ENCODE data around the gene OAS3.
A peak's percentile ranks its signal among the peaks of the same experiment; 100 is the strongest.

OAS3 gene

DNA sequence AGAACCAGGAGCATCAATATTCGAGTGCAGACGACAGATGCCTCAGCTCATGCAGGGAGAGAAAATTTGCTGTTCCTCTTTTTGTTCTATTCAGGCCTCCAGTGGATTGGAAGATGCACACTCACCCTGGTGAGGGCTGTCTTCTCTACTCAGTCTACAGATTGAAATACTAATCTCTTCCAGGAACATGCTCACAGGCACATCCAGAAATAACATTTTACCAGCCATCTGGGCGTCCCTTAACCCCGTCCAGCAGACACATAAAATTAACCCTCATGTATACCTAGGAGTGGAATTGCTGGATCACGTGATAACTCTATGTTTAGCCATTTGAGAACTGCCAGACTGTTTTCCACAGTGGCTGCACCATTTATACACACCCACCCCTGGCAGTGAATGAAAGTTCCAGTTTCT lies 35.6 kb downstream of the OAS3 start:
- no peak for DNase-seq (ENCODE audit: low read depth in 1 of 2, low spot score in 1 of 2)
- H3K4me3 ChIP-seq (replicated peaks; ENCODE audit: insufficient read depth, low read length) = no peak overlapping the region
- no peaks in the 10 kb centered on the region for H3K27me3 ChIP-seq (ENCODE audit: insufficient read depth, poor library complexity, severe bottlenecking)
- H3K27ac ChIP-seq (replicated peaks) = no peak overlapping the region
- TF ChIP-seq, protein P1, sequence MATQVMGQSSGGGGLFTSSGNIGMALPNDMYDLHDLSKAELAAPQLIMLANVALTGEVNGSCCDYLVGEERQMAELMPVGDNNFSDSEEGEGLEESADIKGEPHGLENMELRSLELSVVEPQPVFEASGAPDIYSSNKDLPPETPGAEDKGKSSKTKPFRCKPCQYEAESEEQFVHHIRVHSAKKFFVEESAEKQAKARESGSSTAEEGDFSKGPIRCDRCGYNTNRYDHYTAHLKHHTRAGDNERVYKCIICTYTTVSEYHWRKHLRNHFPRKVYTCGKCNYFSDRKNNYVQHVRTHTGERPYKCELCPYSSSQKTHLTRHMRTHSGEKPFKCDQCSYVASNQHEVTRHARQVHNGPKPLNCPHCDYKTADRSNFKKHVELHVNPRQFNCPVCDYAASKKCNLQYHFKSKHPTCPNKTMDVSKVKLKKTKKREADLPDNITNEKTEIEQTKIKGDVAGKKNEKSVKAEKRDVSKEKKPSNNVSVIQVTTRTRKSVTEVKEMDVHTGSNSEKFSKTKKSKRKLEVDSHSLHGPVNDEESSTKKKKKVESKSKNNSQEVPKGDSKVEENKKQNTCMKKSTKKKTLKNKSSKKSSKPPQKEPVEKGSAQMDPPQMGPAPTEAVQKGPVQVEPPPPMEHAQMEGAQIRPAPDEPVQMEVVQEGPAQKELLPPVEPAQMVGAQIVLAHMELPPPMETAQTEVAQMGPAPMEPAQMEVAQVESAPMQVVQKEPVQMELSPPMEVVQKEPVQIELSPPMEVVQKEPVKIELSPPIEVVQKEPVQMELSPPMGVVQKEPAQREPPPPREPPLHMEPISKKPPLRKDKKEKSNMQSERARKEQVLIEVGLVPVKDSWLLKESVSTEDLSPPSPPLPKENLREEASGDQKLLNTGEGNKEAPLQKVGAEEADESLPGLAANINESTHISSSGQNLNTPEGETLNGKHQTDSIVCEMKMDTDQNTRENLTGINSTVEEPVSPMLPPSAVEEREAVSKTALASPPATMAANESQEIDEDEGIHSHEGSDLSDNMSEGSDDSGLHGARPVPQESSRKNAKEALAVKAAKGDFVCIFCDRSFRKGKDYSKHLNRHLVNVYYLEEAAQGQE (IDR thresholded peaks at IDR 0.05; ENCODE audit: insufficient replicate concordance, low read depth) = no peak
- TF ChIP-seq SPI1 (IDR thresholded peaks at IDR 0.05; ENCODE audit: borderline replicate concordance, low read depth) = peak; percentile 73; the same call in 1 of the 2 replicates

DNA sequence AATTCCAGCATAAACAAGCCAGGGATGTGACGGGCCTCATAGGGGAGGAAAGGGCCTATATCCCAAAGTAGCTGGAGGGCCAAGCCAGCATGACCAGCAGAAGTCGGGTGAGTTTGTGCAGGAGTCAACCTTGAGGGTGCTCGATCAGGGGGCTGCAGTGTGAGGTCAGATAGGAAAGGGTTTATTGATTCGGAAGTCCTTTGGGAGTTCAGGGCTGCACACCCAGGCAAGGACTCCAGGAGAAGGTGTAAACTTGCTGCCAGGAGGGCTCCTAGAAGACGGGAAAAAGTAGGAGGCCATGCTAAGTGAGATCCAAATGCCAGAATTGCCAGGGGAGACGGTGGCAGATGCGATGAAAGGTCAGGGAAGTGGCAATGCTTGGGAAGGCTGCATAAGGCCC lies 36.6 kb downstream of the OAS3 start:
- Histone ChIP-seq H3K27me3 (ENCODE audit: insufficient read depth, poor library complexity, severe bottlenecking) (no peaks in the 10 kb centered on the region), H3K27ac (replicated peaks) (no peak overlapping the region), H3K4me3 (replicated peaks; ENCODE audit: insufficient read depth, low read length) (no peak overlapping the region)
- DNase-seq (ENCODE audit: low read depth in 1 of 2, low spot score in 1 of 2) = no peak
- TF ChIP-seq, protein P1 (IDR thresholded peaks at IDR 0.05; ENCODE audit: insufficient replicate concordance, low read depth) = no peak
- TF ChIP-seq, protein P2, sequence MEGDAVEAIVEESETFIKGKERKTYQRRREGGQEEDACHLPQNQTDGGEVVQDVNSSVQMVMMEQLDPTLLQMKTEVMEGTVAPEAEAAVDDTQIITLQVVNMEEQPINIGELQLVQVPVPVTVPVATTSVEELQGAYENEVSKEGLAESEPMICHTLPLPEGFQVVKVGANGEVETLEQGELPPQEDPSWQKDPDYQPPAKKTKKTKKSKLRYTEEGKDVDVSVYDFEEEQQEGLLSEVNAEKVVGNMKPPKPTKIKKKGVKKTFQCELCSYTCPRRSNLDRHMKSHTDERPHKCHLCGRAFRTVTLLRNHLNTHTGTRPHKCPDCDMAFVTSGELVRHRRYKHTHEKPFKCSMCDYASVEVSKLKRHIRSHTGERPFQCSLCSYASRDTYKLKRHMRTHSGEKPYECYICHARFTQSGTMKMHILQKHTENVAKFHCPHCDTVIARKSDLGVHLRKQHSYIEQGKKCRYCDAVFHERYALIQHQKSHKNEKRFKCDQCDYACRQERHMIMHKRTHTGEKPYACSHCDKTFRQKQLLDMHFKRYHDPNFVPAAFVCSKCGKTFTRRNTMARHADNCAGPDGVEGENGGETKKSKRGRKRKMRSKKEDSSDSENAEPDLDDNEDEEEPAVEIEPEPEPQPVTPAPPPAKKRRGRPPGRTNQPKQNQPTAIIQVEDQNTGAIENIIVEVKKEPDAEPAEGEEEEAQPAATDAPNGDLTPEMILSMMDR (IDR thresholded peaks at IDR 0.05; ENCODE audit: insufficient read depth, low read length) = no peak
- TF ChIP-seq SPI1 (IDR thresholded peaks at IDR 0.05; ENCODE audit: borderline replicate concordance, low read depth) = no peak
- TF ChIP-seq POLR2AphosphoS5 (IDR thresholded peaks at IDR 0.05; ENCODE audit: low read depth) = no peak
- TF ChIP-seq GABPA (IDR thresholded peaks at IDR 0.05; ENCODE audit: low read depth) = no peak

DNA sequence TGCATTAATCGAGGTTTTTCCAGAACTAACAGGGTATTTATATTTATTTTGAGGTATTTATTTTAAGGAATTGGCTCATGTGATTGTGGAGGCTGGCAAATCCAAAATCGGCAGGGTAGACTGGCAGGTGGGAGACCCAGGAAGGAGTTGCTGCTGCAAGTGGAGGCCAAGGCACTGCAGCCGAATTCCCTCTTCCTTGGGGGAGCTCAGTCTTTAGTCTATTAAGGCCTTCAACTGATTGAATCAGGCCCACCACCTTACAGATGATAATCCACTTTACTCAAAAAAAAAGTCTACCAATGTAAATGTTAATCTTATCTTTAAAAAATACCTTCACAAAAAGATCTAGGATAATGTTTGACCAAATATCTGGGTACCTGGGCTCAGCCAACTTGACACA lies 38.9 kb downstream of the OAS3 start:
- Histone ChIP-seq H3K27ac (replicated peaks) (no peak overlapping the region), H3K27me3 (ENCODE audit: insufficient read depth, poor library complexity, severe bottlenecking) (no peaks in the 10 kb centered on the region), H3K4me3 (replicated peaks; ENCODE audit: insufficient read depth, low read length) (no peak overlapping the region)
- no peak for DNase-seq (ENCODE audit: low read depth in 1 of 2, low spot score in 1 of 2)
- TF ChIP-seq, protein P2 (IDR thresholded peaks at IDR 0.05; ENCODE audit: insufficient read depth, low read length) = no peak
- TF ChIP-seq GABPA (IDR thresholded peaks at IDR 0.05; ENCODE audit: low read depth) (no peak), POLR2AphosphoS5 (IDR thresholded peaks at IDR 0.05; ENCODE audit: low read depth) (no peak), SPI1 (IDR thresholded peaks at IDR 0.05; ENCODE audit: borderline replicate concordance, low read depth) (no peak)
- TF ChIP-seq, protein P1 (IDR thresholded peaks at IDR 0.05; ENCODE audit: insufficient replicate concordance, low read depth) = no peak

DNA sequence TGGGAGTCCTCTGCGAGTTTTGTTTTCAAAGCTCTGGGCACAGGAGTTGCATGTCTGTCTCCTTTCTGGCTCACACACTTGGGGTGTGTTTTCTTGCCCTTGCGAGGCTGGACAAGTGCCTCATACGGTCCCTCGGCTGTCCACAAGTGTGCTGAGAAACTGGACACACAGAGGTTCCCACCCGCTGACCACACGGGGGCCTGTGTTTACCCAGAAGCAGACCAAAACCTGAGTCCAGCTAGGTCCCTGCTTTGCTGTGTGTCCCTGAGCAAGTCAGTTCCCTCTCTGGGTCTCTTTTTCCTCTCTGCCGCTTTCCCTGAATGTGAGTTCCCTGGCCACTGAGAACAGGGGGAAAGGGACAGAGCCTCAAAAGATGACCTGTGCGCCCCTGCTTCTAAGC lies 39.4 kb downstream of the OAS3 start:
- no peak overlapping the region for H3K27ac ChIP-seq (replicated peaks)
- no peak overlapping the region for H3K4me3 ChIP-seq (replicated peaks; ENCODE audit: insufficient read depth, low read length)
- TF ChIP-seq SPI1 (IDR thresholded peaks at IDR 0.05; ENCODE audit: borderline replicate concordance, low read depth) (no peak), POLR2AphosphoS5 (IDR thresholded peaks at IDR 0.05; ENCODE audit: low read depth) (no peak), GABPA (IDR thresholded peaks at IDR 0.05; ENCODE audit: low read depth) (no peak)
- TF ChIP-seq, protein P1 (IDR thresholded peaks at IDR 0.05; ENCODE audit: insufficient replicate concordance, low read depth) = no peak
- TF ChIP-seq, protein P2 (IDR thresholded peaks at IDR 0.05; ENCODE audit: insufficient read depth, low read length) = no peak
- H3K27me3 ChIP-seq (ENCODE audit: insufficient read depth, poor library complexity, severe bottlenecking) = no peaks in the 10 kb centered on the region
- DNase-seq (ENCODE audit: low read depth in 1 of 2, low spot score in 1 of 2) = no peak

All from HL-60 (cell line).